ENCODE results near the gene GNS. TPM values are rescaled to one million over a fixed set of nuclear protein-coding genes. Genes with fewer than 3 reads are reported as not detected.

GNS gene
- total RNA-seq, 1 experiment from 2014 or later: 57.5 TPM

GRCh38 chr12:64696080-64696741 lies 63.0 kb downstream of the GNS start:
- ChIA-PET CTCF (interaction anchor here (2.4 kb wide), 1 partner anchor 147 kb away, joined by 14 read pairs; no protein-coding TSS in a partner anchor), POLR2A (ENCODE audit: low non-redundant PET) (no interaction called here)
- intact Hi-C loops (cut with micrococcal nuclease; ENCODE audit: unreplicated experiment): loop anchor here (5.0 to 10.0 kb wide), 4 partner anchors 89 to 871 kb away; partner anchors contain the start of gene TBK1
- peak; percentile 53 for DNase-seq (ENCODE audit: low spot score)
- TF ChIP-seq EZH2 (IDR thresholded peaks at IDR 0.05; ENCODE audit: borderline replicate concordance, low read depth, low read length, poor library complexity, severe bottlenecking): no peak
- TF ChIP-seq, protein P1, sequence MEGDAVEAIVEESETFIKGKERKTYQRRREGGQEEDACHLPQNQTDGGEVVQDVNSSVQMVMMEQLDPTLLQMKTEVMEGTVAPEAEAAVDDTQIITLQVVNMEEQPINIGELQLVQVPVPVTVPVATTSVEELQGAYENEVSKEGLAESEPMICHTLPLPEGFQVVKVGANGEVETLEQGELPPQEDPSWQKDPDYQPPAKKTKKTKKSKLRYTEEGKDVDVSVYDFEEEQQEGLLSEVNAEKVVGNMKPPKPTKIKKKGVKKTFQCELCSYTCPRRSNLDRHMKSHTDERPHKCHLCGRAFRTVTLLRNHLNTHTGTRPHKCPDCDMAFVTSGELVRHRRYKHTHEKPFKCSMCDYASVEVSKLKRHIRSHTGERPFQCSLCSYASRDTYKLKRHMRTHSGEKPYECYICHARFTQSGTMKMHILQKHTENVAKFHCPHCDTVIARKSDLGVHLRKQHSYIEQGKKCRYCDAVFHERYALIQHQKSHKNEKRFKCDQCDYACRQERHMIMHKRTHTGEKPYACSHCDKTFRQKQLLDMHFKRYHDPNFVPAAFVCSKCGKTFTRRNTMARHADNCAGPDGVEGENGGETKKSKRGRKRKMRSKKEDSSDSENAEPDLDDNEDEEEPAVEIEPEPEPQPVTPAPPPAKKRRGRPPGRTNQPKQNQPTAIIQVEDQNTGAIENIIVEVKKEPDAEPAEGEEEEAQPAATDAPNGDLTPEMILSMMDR (conservative IDR thresholded peaks at IDR 0.05; ENCODE audit: low read depth, low read length): peak; percentile 54
- H3K27ac ChIP-seq (ENCODE audit: low read depth, low read length, poor library complexity, severe bottlenecking): no peak overlapping the region
- H3K4me1 ChIP-seq (ENCODE audit: insufficient read depth, low read length, poor library complexity, severe bottlenecking): peaks cover 13% of the 10 kb centered on the region
- H3K27me3 ChIP-seq (replicated peaks; ENCODE audit: insufficient read depth, low read depth, low read length, poor library complexity): no peaks in the 10 kb centered on the region
- peaks cover 10% of the 10 kb centered on the region for H3K36me3 ChIP-seq (ENCODE audit: insufficient read depth, low read length, poor library complexity, severe bottlenecking)
- H3K4me3 ChIP-seq (ENCODE audit: low read depth, low read length, poor library complexity, severe bottlenecking): no peak overlapping the region
- BruUV-seq (replicated peaks): no TSS peak
- no peaks in the 10 kb centered on the region for H3K9me3 ChIP-seq (ENCODE audit: low read depth, low read length, poor library complexity, severe bottlenecking)

DNA sequence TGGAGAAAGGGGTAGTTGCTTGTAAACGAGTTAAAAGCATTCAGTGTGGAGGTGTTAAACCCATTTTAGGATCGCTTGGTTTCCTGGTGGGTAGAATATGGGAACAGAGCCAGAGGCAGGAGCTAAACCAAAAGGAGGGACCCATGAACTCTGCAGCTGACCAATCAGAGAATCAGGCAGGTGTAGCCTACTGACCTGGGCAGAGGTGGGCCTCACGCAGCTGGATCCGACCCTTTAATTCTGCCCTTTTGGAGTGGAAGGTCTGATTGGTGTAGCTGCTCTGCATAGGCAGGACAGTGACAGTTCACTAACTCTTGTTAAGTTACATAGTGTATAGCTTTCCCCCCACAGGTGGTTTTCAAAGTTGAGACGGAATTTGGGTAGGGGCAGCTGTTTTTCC lies 63.7 kb downstream of the GNS start:
- Histone ChIP-seq H3K4me3 (ENCODE audit: low read depth, low read length, poor library complexity, severe bottlenecking) (no peak overlapping the region), H3K27me3 (replicated peaks; ENCODE audit: insufficient read depth, low read depth, low read length, poor library complexity) (no peaks in the 10 kb centered on the region), H3K9me3 (ENCODE audit: low read depth, low read length, poor library complexity, severe bottlenecking) (no peaks in the 10 kb centered on the region), H3K4me1 (ENCODE audit: insufficient read depth, low read length, poor library complexity, severe bottlenecking) (peaks cover 15% of the 10 kb centered on the region), H3K27ac (ENCODE audit: low read depth, low read length, poor library complexity, severe bottlenecking) (no peak overlapping the region), H3K36me3 (ENCODE audit: insufficient read depth, low read length, poor library complexity, severe bottlenecking) (peaks cover 10% of the 10 kb centered on the region)
- intact Hi-C loops (cut with micrococcal nuclease; ENCODE audit: unreplicated experiment): loop anchor here (5.0 to 10.0 kb wide), 4 partner anchors 88 to 871 kb away; partner anchors contain the start of gene TBK1
- ChIA-PET POLR2A (ENCODE audit: low non-redundant PET) (no interaction called here), CTCF (interaction anchor here (2.4 kb wide), 1 partner anchor 146 kb away, joined by 14 read pairs; no protein-coding TSS in a partner anchor)
- no peak for TF ChIP-seq EZH2 (IDR thresholded peaks at IDR 0.05; ENCODE audit: borderline replicate concordance, low read depth, low read length, poor library complexity, severe bottlenecking)
- TF ChIP-seq, protein P1 (conservative IDR thresholded peaks at IDR 0.05; ENCODE audit: low read depth, low read length): no peak
- DNase-seq (ENCODE audit: low spot score): no peak
- BruUV-seq (replicated peaks): TSS peak; percentile 53

- ChIA-PET CTCF (no interaction called here), POLR2A (ENCODE audit: low non-redundant PET) (no interaction called here)
- intact Hi-C loops (cut with micrococcal nuclease; ENCODE audit: unreplicated experiment): loop anchor here (5.0 to 10.0 kb wide), 4 partner anchors 87 to 870 kb away; partner anchors contain the start of gene TBK1
- BruUV-seq (replicated peaks): no TSS peak
- no peaks in the 10 kb centered on the region for H3K9me3 ChIP-seq (ENCODE audit: low read depth, low read length, poor library complexity, severe bottlenecking)
- no peaks in the 10 kb centered on the region for H3K27me3 ChIP-seq (replicated peaks; ENCODE audit: insufficient read depth, low read depth, low read length, poor library complexity)
- H3K4me3 ChIP-seq (ENCODE audit: low read depth, low read length, poor library complexity, severe bottlenecking): no peak overlapping the region
- peaks cover 15% of the 10 kb centered on the region for H3K4me1 ChIP-seq (ENCODE audit: insufficient read depth, low read length, poor library complexity, severe bottlenecking)
- TF ChIP-seq EZH2 (IDR thresholded peaks at IDR 0.05; ENCODE audit: borderline replicate concordance, low read depth, low read length, poor library complexity, severe bottlenecking): no peak
- TF ChIP-seq, protein P1 (conservative IDR thresholded peaks at IDR 0.05; ENCODE audit: low read depth, low read length): no peak
- H3K27ac ChIP-seq (ENCODE audit: low read depth, low read length, poor library complexity, severe bottlenecking): no peak overlapping the region
- no peak for DNase-seq (ENCODE audit: low spot score)
- peaks cover 10% of the 10 kb centered on the region for H3K36me3 ChIP-seq (ENCODE audit: insufficient read depth, low read length, poor library complexity, severe bottlenecking)
These were observed 64.8 kb downstream of the GNS start for GRCh38 chr12:64694130-64695040.

All from A673 (cell line).